ENCODE measurements around the gene NUDT4B. TPM values are rescaled to one million over a fixed set of nuclear protein-coding genes. Genes with fewer than 3 reads are reported as not detected.
"Not testable (repeated sequence)": the region's sequence is repeated elsewhere in the genome, so short reads cannot be mapped to it uniquely, and the experiment has no call there.

NUDT4B gene
- total RNA-seq, 2 experiments from 2014 or later = 0.63 TPM; not detected in 1

DNA sequence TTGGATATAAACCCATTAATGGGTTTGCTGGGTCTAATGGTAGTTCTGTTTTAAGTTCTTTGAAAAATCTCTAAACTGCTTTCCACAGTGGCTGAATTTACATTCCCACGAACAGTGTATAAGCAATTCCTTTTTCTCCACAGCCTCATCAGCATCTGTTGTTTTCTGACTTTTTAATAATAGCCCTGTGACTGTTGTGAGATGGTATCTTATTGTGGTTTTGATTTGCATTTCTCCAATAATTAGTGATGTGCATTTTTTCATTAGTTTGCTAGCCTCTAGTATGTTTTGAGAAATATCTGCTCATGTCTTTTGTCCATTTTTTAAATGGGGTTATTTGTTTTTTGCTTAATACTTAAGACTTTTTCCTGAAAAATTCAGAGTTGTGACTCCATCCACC, 31.8 kb downstream of the NUDT4B start:
- H3K9me2 ChIP-seq (ENCODE audit: insufficient read depth, low read length); H3K4me3 ChIP-seq (ENCODE audit: low read depth, low read length, poor library complexity, severe bottlenecking); POLR2A ChIA-PET; H3K27ac ChIP-seq (ENCODE audit: low read depth, low read length, poor library complexity, severe bottlenecking); H3K79me2 ChIP-seq (ENCODE audit: insufficient read depth, low read depth, low read length); DNase-seq (ENCODE audit: low spot score); H3K4me1 ChIP-seq (ENCODE audit: insufficient read depth, low read length, poor library complexity, severe bottlenecking); H3K4me2 ChIP-seq (ENCODE audit: low read length); BruUV-seq (replicated peaks); intact Hi-C loops (cut with micrococcal nuclease; ENCODE audit: unreplicated experiment); H4K20me1 ChIP-seq (ENCODE audit: insufficient read depth, low read length); H2AFZ ChIP-seq (ENCODE audit: low read length); H3K36me3 ChIP-seq (ENCODE audit: insufficient read depth, low read length); CTCF ChIA-PET (ENCODE audit: unreplicated experiment); H3K9me3 ChIP-seq (ENCODE audit: low read length): not testable (repeated sequence)

DNA sequence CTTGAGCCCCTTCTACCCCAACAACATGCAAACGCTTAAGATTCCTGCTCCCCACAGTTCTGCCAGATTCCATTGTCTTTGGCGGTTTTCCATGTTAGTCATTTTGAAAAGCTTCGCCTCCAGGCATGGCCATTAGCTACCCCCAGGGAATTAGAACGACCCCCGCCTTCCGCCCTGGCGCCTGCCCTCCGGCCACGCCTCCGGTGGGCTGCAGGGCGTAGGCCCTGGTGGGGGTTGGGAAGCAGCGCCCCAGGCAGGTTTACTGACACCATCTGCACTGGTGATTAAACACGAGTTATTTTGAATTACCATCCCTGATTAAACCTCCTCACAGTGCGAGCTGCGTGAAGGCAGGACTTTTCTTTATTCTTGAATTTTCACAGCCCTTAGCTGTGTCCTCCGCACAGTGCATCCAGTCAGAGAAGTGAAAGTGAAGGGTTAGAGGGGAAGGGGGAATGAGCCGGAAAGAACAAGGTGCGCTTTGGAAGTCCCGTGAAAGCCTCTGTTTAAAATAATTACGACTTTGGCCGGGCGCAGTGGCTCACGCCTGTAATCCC, 43.0 kb downstream of the NUDT4B start:
- DNase-seq (ENCODE audit: low spot score); H3K4me3 ChIP-seq (ENCODE audit: low read depth, low read length, poor library complexity, severe bottlenecking); H3K79me2 ChIP-seq (ENCODE audit: insufficient read depth, low read depth, low read length); H3K9me2 ChIP-seq (ENCODE audit: insufficient read depth, low read length); intact Hi-C loops (cut with micrococcal nuclease; ENCODE audit: unreplicated experiment); H3K27ac ChIP-seq (ENCODE audit: low read depth, low read length, poor library complexity, severe bottlenecking); H3K36me3 ChIP-seq (ENCODE audit: insufficient read depth, low read length); H2AFZ ChIP-seq (ENCODE audit: low read length); H3K9me3 ChIP-seq (ENCODE audit: low read length); CTCF ChIA-PET (ENCODE audit: unreplicated experiment); H4K20me1 ChIP-seq (ENCODE audit: insufficient read depth, low read length); H3K4me1 ChIP-seq (ENCODE audit: insufficient read depth, low read length, poor library complexity, severe bottlenecking); POLR2A ChIA-PET; BruUV-seq (replicated peaks); H3K4me2 ChIP-seq (ENCODE audit: low read length): not testable (repeated sequence)

DNA sequence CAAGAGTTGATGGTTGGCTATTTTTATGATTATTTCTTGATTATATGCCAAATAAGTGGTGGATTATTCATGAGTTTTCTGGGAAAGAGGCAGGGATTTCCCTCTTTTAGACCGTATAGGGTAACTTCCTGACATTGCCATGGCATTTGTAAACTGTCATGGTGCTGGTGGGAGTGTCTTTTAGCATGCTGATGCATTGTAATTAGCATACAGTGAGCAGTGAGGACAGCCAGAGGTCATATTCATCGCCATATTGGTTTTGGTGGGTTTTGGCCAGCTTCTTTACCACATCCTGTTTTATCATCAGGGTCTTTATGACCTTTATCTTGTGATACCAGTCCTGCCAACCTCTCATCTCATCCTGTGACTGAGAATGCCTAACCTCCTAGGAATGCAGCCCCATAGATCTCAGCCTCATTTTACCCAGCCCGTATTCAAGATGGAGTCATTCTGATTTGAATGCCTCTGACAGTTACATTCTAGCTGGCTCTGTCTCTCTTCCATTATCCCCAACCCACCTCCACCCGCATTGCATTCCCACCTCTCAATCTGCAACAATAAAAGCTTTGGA, 45.3 kb downstream of the NUDT4B start:
- H3K27ac ChIP-seq (ENCODE audit: low read depth, low read length, poor library complexity, severe bottlenecking); H3K9me2 ChIP-seq (ENCODE audit: insufficient read depth, low read length); H3K4me3 ChIP-seq (ENCODE audit: low read depth, low read length, poor library complexity, severe bottlenecking); H3K79me2 ChIP-seq (ENCODE audit: insufficient read depth, low read depth, low read length); POLR2A ChIA-PET; CTCF ChIA-PET (ENCODE audit: unreplicated experiment); H2AFZ ChIP-seq (ENCODE audit: low read length); H3K9me3 ChIP-seq (ENCODE audit: low read length); H4K20me1 ChIP-seq (ENCODE audit: insufficient read depth, low read length); DNase-seq (ENCODE audit: low spot score); H3K4me1 ChIP-seq (ENCODE audit: insufficient read depth, low read length, poor library complexity, severe bottlenecking); BruUV-seq (replicated peaks); H3K36me3 ChIP-seq (ENCODE audit: insufficient read depth, low read length); intact Hi-C loops (cut with micrococcal nuclease; ENCODE audit: unreplicated experiment); H3K4me2 ChIP-seq (ENCODE audit: low read length): not testable (repeated sequence)

Small RNA genes lying within 50 kb of the gene (small RNA-seq; reads per million reads assigned to genes)
- gene RNU6-1171P = not detected

Other genes with a start within 250 kb of the NUDT4B start
- gene NBPF14, start 152.8 kb upstream of the NUDT4B start, total RNA-seq (2014; rRNA removed; shearing (Covaris generic)) = 14.4 and 21.1 TPM in 2 replicates
- 22.4 and 25.9 TPM in 2 replicates for gene NBPF14, start 152.8 kb upstream of the NUDT4B start, total RNA-seq (2022)
- 42.8 and 52.2 TPM in 2 replicates for gene PDE4DIP, start 95.7 kb downstream of the NUDT4B start, total RNA-seq (2014; rRNA removed; shearing (Covaris generic))
- gene PDE4DIP, start 95.7 kb downstream of the NUDT4B start, total RNA-seq (2022) = 37.5 and 51.6 TPM in 2 replicates

Data from OCI-LY7 (cell line).